Stimulated activated CD8-positive, alpha-beta memory T cell treated with anti-CD3 and anti-CD28 coated beads, Interleukin-12 subunit alpha, Interleukin-12 subunit beta, amount 100 ng/mL, for 4 hours (primary cell): ENCODE results near the gene KBTBD13.
"Not testable (repeated sequence)": the region's sequence is repeated elsewhere in the genome, so short reads cannot be mapped to it uniquely, and the experiment has no call there.

Experiments
- DNase-seq: peaks from one replicate; pipeline ENCODE4 v3.0.0-alpha.2; 2020; ENCODE audit warnings: low read depth

KBTBD13 gene

GRCh38 chr15:65089206-65089824 lies 12.8 kb downstream of the KBTBD13 start:
- DNase-seq, result no peak

GRCh38 chr15:65091946-65092770 lies 15.6 kb downstream of the KBTBD13 start:
- DNase-seq, result no peak

GRCh38 chr15:65092911-65093792 lies 16.6 kb downstream of the KBTBD13 start:
- no peak for DNase-seq

GRCh38 chr15:65093793-65094170 lies 17.2 kb downstream of the KBTBD13 start:
- not testable (repeated sequence) for DNase-seq

- no peak for DNase-seq
Observed at GRCh38 chr15:65094294-65094995, 17.9 kb downstream of the KBTBD13 start.

- no peak for DNase-seq
Observed at GRCh38 chr15:65095011-65095746, 18.6 kb downstream of the KBTBD13 start.

- DNase-seq, result no peak
Observed at GRCh38 chr15:65095747-65096104, 19.2 kb downstream of the KBTBD13 start.

- DNase-seq, result no peak
Observed at GRCh38 chr15:65096481-65097385, 20.2 kb downstream of the KBTBD13 start.

- no peak for DNase-seq
Observed at GRCh38 chr15:65097651-65098263, 21.2 kb downstream of the KBTBD13 start.

GRCh38 chr15:65099336-65099735 lies 22.8 kb downstream of the KBTBD13 start:
- DNase-seq, result no peak

GRCh38 chr15:65099801-65100200 lies 23.3 kb downstream of the KBTBD13 start:
- DNase-seq, result not testable (repeated sequence)

- no peak for DNase-seq
Observed at GRCh38 chr15:65100442-65100841, 23.9 kb downstream of the KBTBD13 start.

GRCh38 chr15:65101411-65101890 lies 24.9 kb downstream of the KBTBD13 start:
- no peak for DNase-seq

GRCh38 chr15:65101891-65102708 lies 25.6 kb downstream of the KBTBD13 start:
- no peak for DNase-seq

GRCh38 chr15:65102912-65103311 lies 26.4 kb downstream of the KBTBD13 start:
- DNase-seq, result no peak

GRCh38 chr15:65105038-65105437 lies 28.5 kb downstream of the KBTBD13 start:
- no peak for DNase-seq

GRCh38 chr15:65106011-65106590 lies 29.6 kb downstream of the KBTBD13 start:
- no peak for DNase-seq

- DNase-seq, result no peak
Observed at GRCh38 chr15:65110676-65111292, 34.2 kb downstream of the KBTBD13 start.
